ENCODE data around the gene ADAP1. TPM values are rescaled to one million over a fixed set of nuclear protein-coding genes. Genes with fewer than 3 reads are reported as not detected.

The ADAP1 gene
- total and polyA plus RNA-seq, 12 donors: 0.29 to 60.2 (median 9.3) TPM

- WGBS, 4 donors: 90 to 92% (median 91%) methylated on average over 15 to 29 of the region's 29 CpGs
- no peak for DNase-seq
- no peaks in the 10 kb centered on the region for H3K27me3 ChIP-seq
- H3K36me3 ChIP-seq (replicated peaks in 1 of 2): peaks cover 0 to 100% of the 10 kb centered on the region in 2 donors
- no peak overlapping the region for H3K4me3 ChIP-seq
- no peaks in the 10 kb centered on the region for H3K4me1 ChIP-seq (replicated peaks in 1 of 2)
- intact Hi-C loops (cut with DNase I): no loop called here
- H3K9me3 ChIP-seq (replicated peaks in 1 of 3): no peaks in the 10 kb centered on the region
- no peak overlapping the region for H3K27ac ChIP-seq
- no peak for TF ChIP-seq CTCF (IDR thresholded peaks at IDR 0.05)
- TF ChIP-seq POLR2A (IDR thresholded peaks at IDR 0.05): no peak
These were observed 98.7 kb downstream of the ADAP1 start for GRCh38 chr7:855686-856369.

- H3K36me3 ChIP-seq (replicated peaks in 1 of 2): peaks cover 0 to 99% of the 10 kb centered on the region in 2 donors
- no peak overlapping the region for H3K27ac ChIP-seq
- intact Hi-C loops (cut with DNase I): no loop called here
- 93 to 97% (median 94%) methylated on average over 26 to 32 of the region's 32 CpGs for WGBS, 4 donors
- no peaks in the 10 kb centered on the region for H3K9me3 ChIP-seq (replicated peaks in 1 of 3)
- H3K27me3 ChIP-seq: no peaks in the 10 kb centered on the region
- no peaks in the 10 kb centered on the region for H3K4me1 ChIP-seq (replicated peaks in 1 of 2)
- no peak overlapping the region for H3K4me3 ChIP-seq
- TF ChIP-seq CTCF (IDR thresholded peaks at IDR 0.05): no peak
- TF ChIP-seq POLR2A (IDR thresholded peaks at IDR 0.05): no peak
- DNase-seq: no peak
These were observed 100.2 kb downstream of the ADAP1 start for GRCh38 chr7:854118-854775.

- Histone ChIP-seq H3K9me3 (replicated peaks in 1 of 3) (no peaks in the 10 kb centered on the region), H3K4me1 (replicated peaks in 1 of 2) (no peaks in the 10 kb centered on the region), H3K36me3 (replicated peaks in 1 of 2) (peaks cover 0 to 98% of the 10 kb centered on the region in 2 donors), H3K4me3 (no peak overlapping the region), H3K27me3 (no peaks in the 10 kb centered on the region), H3K27ac (no peak overlapping the region)
- intact Hi-C loops (cut with DNase I): no loop called here
- no peak for DNase-seq
- 86 to 90% (median 88%) methylated on average over 22 to 33 of the region's 33 CpGs for WGBS, 4 donors
- TF ChIP-seq POLR2A (IDR thresholded peaks at IDR 0.05): no peak
- TF ChIP-seq CTCF (IDR thresholded peaks at IDR 0.05): no peak
These were observed 100.9 kb downstream of the ADAP1 start for GRCh38 chr7:853366-854117.

GRCh38 chr7:851204-851603 lies 103.3 kb downstream of the ADAP1 start:
- H3K36me3 ChIP-seq (replicated peaks in 1 of 2): peaks cover 0 to 76% of the 10 kb centered on the region in 2 donors
- H3K27me3 ChIP-seq: no peaks in the 10 kb centered on the region
- intact Hi-C loops (cut with DNase I): no loop called here
- no peak for DNase-seq
- no peaks in the 10 kb centered on the region for H3K9me3 ChIP-seq (replicated peaks in 1 of 3)
- no peaks in the 10 kb centered on the region for H3K4me1 ChIP-seq (replicated peaks in 1 of 2)
- no peak overlapping the region for H3K4me3 ChIP-seq
- H3K27ac ChIP-seq: no peak overlapping the region
- 80 to 90% (median 89%) methylated on average over 6 to 14 of the region's 14 CpGs for WGBS, 4 donors
- no peak for TF ChIP-seq CTCF (IDR thresholded peaks at IDR 0.05)

Measured in adrenal gland (tissue), 12 donors.